ENCODE measurements around the gene ITFG1. TPM values are rescaled to one million over a fixed set of nuclear protein-coding genes. Genes with fewer than 3 reads are reported as not detected.

ITFG1 gene
- total and polyA plus RNA-seq, 2 of the 8 experiments (the other 6 are each of a cell fraction or from before 2014, with no cell fraction given), result 13.8 to 22.2 TPM

DNA sequence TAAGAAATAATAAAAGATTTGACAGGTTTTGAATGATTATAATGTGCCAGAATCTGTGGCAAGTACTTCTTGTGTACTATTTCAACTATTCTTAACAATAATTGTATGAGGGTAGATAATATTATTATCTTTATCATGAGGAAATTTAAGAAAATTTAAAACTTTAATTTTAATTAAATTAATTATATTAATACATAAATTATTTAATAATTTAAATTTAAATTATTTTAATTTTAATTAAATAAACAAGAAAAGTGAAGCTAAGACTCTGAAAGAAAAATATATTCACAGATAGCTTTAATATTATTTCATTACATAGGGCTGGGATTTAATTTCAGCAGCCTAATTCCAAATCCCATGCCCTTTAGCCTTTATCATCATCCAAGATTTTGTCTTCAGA, 285.7 kb downstream of the ITFG1 start:
- no peak overlapping the region for H3K23ac ChIP-seq (ENCODE audit: insufficient read length)
- POLR2A ChIA-PET (ENCODE audit: partially characterized antibody), result no interaction called here
- H2BK15ac ChIP-seq (ENCODE audit: low read length), result no peak overlapping the region
- H3K4me3 ChIP-seq (ENCODE audit: extremely low read depth in 1 of 4, insufficient read depth in 2 of 4, low read depth in 3 of 4, low read length in 4 of 4), result no peak overlapping the region
- no peaks in the 10 kb centered on the region; the same call in 1 of the 2 replicates for H3K79me1 ChIP-seq (ENCODE audit: low read depth, low read length)
- FAIRE-seq, result no peak
- H3K9me3 ChIP-seq (ENCODE audit: insufficient read depth in 2 of 2, low read depth in 1 of 2, low read length in 1 of 2), result 0 out of 4 replicates have a peak, but pooled peaks cover 2 to 4% of the 10 kb centered on the region in 2 experiments
- H3K36me3 ChIP-seq (ENCODE audit: control insufficient read depth in 2 of 4, insufficient read depth in 4 of 4, low read length in 3 of 4), result no peaks in the 10 kb centered on the region
- H3K23me2 ChIP-seq (ENCODE audit: low read depth, low read length), result no peaks in the 10 kb centered on the region
- no peaks in the 10 kb centered on the region for H4K20me1 ChIP-seq (replicated peaks in 1 of 2; ENCODE audit: control insufficient read depth in 1 of 2, insufficient read depth in 2 of 2, low read length in 2 of 2)
- no peak for DNase-seq (ENCODE audit: low read depth in 1 of 2, low spot score in 2 of 2)
- no peak overlapping the region for H4K5ac ChIP-seq (ENCODE audit: insufficient read length, low read depth, low read length)
- no peak overlapping the region for H2BK5ac ChIP-seq (ENCODE audit: low read depth, low read length)
- no peak overlapping the region for H3K18ac ChIP-seq (ENCODE audit: extremely low read depth, low read length)
- CTCF ChIA-PET (ENCODE audit: partially characterized antibody), result interaction anchor here (0.7 kb wide), 1 partner anchor 973 kb away, joined by 3 read pairs; no protein-coding TSS in a partner anchor
- H4K8ac ChIP-seq (ENCODE audit: extremely low read depth, insufficient read depth, low read length), result no peak overlapping the region
- no peak overlapping the region for H3K4ac ChIP-seq (replicated peaks; ENCODE audit: insufficient read length, low read depth, low read length)
- H2BK120ac ChIP-seq (replicated peaks; ENCODE audit: low read depth, low read length), result no peak overlapping the region
- no peak for TF ChIP-seq EGR1 (IDR thresholded peaks at IDR 0.05; ENCODE audit: borderline replicate concordance, low read depth, low read length)
- no peak for TF ChIP-seq BACH1 (IDR thresholded peaks at IDR 0.05; ENCODE audit: low read length)
- no peak for TF ChIP-seq JUND (IDR thresholded peaks at IDR 0.05; ENCODE audit: low read length)
- H3K79me2 ChIP-seq (ENCODE audit: control insufficient read depth in 1 of 2, insufficient read depth in 2 of 2, low read length in 2 of 2), result no peaks in the 10 kb centered on the region
- no peak overlapping the region for H4K91ac ChIP-seq (replicated peaks; ENCODE audit: insufficient read length, low read length)
- H2AFZ ChIP-seq (ENCODE audit: low read length), result no peak overlapping the region
- H3K14ac ChIP-seq (ENCODE audit: insufficient read length), result no peak overlapping the region
- H3K56ac ChIP-seq (replicated peaks; ENCODE audit: insufficient read length, low read depth, low read length), result no peak overlapping the region
- no peak overlapping the region for H3K9ac ChIP-seq (replicated peaks in 1 of 4; ENCODE audit: extremely low read depth in 1 of 4, low read depth in 3 of 4, low read length in 3 of 4)
- H2AK5ac ChIP-seq (ENCODE audit: low read depth, low read length), result no peak overlapping the region
- no peak overlapping the region for H3K27ac ChIP-seq (ENCODE audit: low read depth, low read length)
- H2BK20ac ChIP-seq (ENCODE audit: low read length), result no peak overlapping the region
- no peaks in the 10 kb centered on the region for H3K4me1 ChIP-seq (replicated peaks in 1 of 4; ENCODE audit: control insufficient read depth in 3 of 4, insufficient read depth in 4 of 4, low read length in 3 of 4)
- H2BK12ac ChIP-seq (ENCODE audit: low read depth, low read length), result no peak overlapping the region
- no peak overlapping the region for H3K4me2 ChIP-seq (ENCODE audit: insufficient read depth in 1 of 2, low read depth in 2 of 2, low read length in 2 of 2)
- 0 out of 7 replicates have a peak, but pooled peaks cover 0 to 2% (median 0%) of the 10 kb centered on the region in 4 experiments for H3K27me3 ChIP-seq (replicated peaks in 1 of 4; ENCODE audit: control insufficient read depth in 3 of 4, extremely low read depth in 1 of 4, insufficient read depth in 3 of 4, low read length in 3 of 4)

Data from H1 (cell line).